Effector memory CD8-positive, alpha-beta T cell (primary cell): ENCODE data around the gene HDC.

Experiments used
- ATAC-seq: fragments of 150-1000 bp; cut with Tn5 transposase; replicated peaks from 2 replicates; pipeline ENCODE4 v1.10.0; 2021; ENCODE audit warnings: mild to moderate bottlenecking, moderate library complexity
- DNase-seq, 3 experiments: peaks; one replicate each; pipeline ENCODE4 v3.0.0; 2021
- H3K27ac Mint-ChIP-seq, 2 donors: one replicate each; pipeline ENCODE4 v1.8.0; 2022; ENCODE audit warnings: mild to moderate bottlenecking in 2 of 2, mixed read lengths in 2 of 2, moderate library complexity in 2 of 2
- H3K27me3 Mint-ChIP-seq, 2 donors: one replicate each; pipeline ENCODE4 v1.8.0; 2022; ENCODE audit warnings: mixed read lengths in 2 of 2
- H3K36me3 Mint-ChIP-seq: one replicate; pipeline ENCODE4 v1.8.0; 2022; ENCODE audit warnings: mild to moderate bottlenecking, moderate library complexity, mixed read lengths; ENCODE audit not compliant: insufficient read depth
- H3K4me1 Mint-ChIP-seq, 2 donors: one replicate each; pipeline ENCODE4 v1.8.0; 2022; ENCODE audit warnings: low read depth in 2 of 2, mixed read lengths in 2 of 2
- H3K4me3 Mint-ChIP-seq, 2 donors: one replicate each; pipeline ENCODE4 v1.8.0; 2022; ENCODE audit warnings: mild to moderate bottlenecking in 2 of 2, mixed read lengths in 2 of 2, moderate library complexity in 2 of 2
- H3K9me3 Mint-ChIP-seq, 2 donors: one replicate each; pipeline ENCODE4 v1.8.0; 2022; ENCODE audit warnings: mixed read lengths in 2 of 2
- total RNA-seq, 9 experiments: gene quantifications; one replicate each; lab custom pipeline; 2026; lab: John Stamatoyannopoulos, UW

Gene HDC
- total RNA-seq = 0 to 0.72 (median 0.06) reads per million in 9 experiments

DNA sequence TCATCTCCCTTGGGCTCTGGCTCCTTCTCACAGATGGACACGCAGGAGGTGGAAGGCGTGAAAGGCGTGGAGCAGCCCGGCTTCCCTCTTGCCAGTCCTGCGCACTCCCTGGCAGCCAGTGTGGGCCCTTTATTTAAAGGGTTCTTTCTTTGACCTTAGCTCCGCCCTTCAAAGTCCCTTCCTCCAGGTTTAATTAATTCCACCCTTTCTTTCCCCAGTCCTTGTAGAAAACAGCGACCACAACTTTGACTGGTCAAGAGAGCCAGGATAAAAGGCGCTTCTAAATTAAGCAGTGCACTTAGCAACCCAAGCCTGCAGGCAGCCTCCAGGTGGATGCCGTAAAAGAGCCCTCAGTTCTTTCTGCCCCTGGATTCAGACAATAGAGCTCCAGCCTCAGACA, at the start of gene HDC:
Gene HDC (minus strand): TSS at position 107 of the 400 bp plus-strand sequence. CDS start 103 bp downstream, at position 4.
- peaks cover 10% of the 10 kb centered on the region for H3K36me3 Mint-ChIP-seq
- no peaks in the 10 kb centered on the region for H3K27me3 Mint-ChIP-seq
- DNase-seq = no peak
- H3K9me3 Mint-ChIP-seq = no peaks in the 10 kb centered on the region
- no peak for ATAC-seq
- peaks cover 24 to 26% of the 10 kb centered on the region in 2 donors for H3K4me1 Mint-ChIP-seq
- no peak within 1 kb of the TSS for H3K4me3 Mint-ChIP-seq
- H3K27ac Mint-ChIP-seq = peak within 1 kb of the TSS in 1 of 2 donors; percentile 87

DNA sequence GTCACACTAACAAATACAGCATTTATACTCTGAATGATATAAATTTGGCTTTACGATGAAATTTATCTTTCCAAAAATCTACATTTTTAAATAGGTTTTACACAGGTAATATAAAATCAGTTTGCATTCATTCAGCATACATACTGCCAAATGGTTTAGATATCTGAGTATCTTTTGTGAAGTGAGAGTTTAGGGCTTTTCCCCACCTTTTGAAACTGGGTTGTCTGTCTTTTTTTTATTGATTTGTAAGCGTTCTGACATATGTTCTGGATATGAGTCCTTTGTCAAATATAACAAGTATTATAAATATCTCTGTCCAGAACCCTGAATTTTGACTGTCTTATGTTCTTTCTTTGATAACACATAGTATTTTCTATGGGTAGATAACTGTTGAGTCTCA, 47.1 kb upstream of the HDC start:
- Mint-ChIP-seq H3K4me1 (peaks cover 0 to 4% of the 10 kb centered on the region in 2 donors), H3K27me3 (no peaks in the 10 kb centered on the region), H3K9me3 (no peaks in the 10 kb centered on the region), H3K36me3 (peaks cover 7% of the 10 kb centered on the region), H3K4me3 (no peak overlapping the region), H3K27ac (peak overlapping the region in 1 of 2 donors; percentile 29)
- DNase-seq = no peak
- no peak for ATAC-seq

- H3K9me3 Mint-ChIP-seq = no peaks in the 10 kb centered on the region
- H3K27ac Mint-ChIP-seq = no peak overlapping the region
- H3K36me3 Mint-ChIP-seq = peaks cover 38% of the 10 kb centered on the region
- no peaks in the 10 kb centered on the region for H3K27me3 Mint-ChIP-seq
- no peak for DNase-seq
- no peak for ATAC-seq
- no peak overlapping the region for H3K4me3 Mint-ChIP-seq
- peaks cover 0 to 4% of the 10 kb centered on the region in 2 donors for H3K4me1 Mint-ChIP-seq
Measured at GRCh38 chr15:50307799-50308198, 42.3 kb upstream of the HDC start.

- H3K36me3 Mint-ChIP-seq = peaks cover 59% of the 10 kb centered on the region
- H3K27ac Mint-ChIP-seq = no peak overlapping the region
- no peak for DNase-seq
- no peaks in the 10 kb centered on the region for H3K4me1 Mint-ChIP-seq
- H3K27me3 Mint-ChIP-seq = no peaks in the 10 kb centered on the region
- ATAC-seq = no peak
- H3K4me3 Mint-ChIP-seq = no peak overlapping the region
- no peaks in the 10 kb centered on the region for H3K9me3 Mint-ChIP-seq
Measured at GRCh38 chr15:50304836-50305235, 39.3 kb upstream of the HDC start.

- Mint-ChIP-seq H3K27me3 (no peaks in the 10 kb centered on the region), H3K9me3 (no peaks in the 10 kb centered on the region), H3K4me3 (no peak overlapping the region), H3K36me3 (peaks cover 70% of the 10 kb centered on the region), H3K4me1 (no peaks in the 10 kb centered on the region), H3K27ac (peak overlapping the region; percentile 46)
- DNase-seq (no peak), ATAC-seq (no peak)
Measured at GRCh38 chr15:50302581-50302980, 37.1 kb upstream of the HDC start.

GRCh38 chr15:50298340-50298739, 32.8 kb upstream of the HDC start:
- Mint-ChIP-seq H3K27me3 (no peaks in the 10 kb centered on the region), H3K4me3 (no peak overlapping the region), H3K36me3 (peaks cover 56% of the 10 kb centered on the region), H3K4me1 (no peaks in the 10 kb centered on the region), H3K27ac (no peak overlapping the region), H3K9me3 (no peaks in the 10 kb centered on the region)
- no peak for DNase-seq
- ATAC-seq = no peak

DNA sequence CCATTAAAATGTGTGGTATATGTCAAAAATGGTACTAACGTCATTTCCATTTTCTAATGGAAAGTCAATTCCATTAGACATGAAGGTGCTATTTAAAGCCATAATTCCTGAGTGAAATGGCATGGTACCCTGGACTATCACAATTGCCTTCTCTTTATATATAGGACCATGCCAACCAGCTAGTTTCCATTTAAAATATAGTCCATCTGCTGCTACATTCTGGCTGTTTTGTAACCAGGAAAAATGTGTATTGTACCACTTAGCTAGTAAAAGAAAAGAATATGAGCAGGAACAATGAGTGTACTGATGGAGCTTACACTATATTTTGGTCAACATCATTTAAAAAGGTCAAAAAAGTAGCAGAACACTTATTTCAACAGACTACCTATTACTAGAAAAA, 30.4 kb upstream of the HDC start:
- Mint-ChIP-seq H3K36me3 (peaks cover 41% of the 10 kb centered on the region), H3K4me3 (no peak overlapping the region), H3K27me3 (no peaks in the 10 kb centered on the region), H3K9me3 (no peaks in the 10 kb centered on the region), H3K4me1 (no peaks in the 10 kb centered on the region), H3K27ac (no peak overlapping the region)
- DNase-seq = no peak
- ATAC-seq = no peak

DNA sequence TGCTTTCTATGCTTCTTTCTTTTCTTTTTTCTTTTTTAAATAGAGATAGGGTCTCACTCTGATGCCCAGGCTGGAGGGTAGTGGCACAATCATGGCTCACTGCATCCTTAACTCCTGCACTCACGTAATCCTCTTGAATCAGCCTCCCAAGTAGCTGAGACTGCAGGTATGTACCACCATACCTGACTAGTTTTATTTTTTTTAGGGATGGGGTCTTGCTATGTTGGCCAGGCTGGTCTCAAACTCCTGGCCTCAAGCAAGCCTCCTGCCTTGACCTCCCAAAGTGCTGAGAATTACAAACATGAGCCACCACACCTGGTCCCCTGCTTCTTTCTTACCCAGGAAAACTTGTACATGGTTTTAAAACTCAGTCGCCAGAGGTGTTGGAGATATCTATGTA, 24.2 kb upstream of the HDC start:
- no peak for DNase-seq
- no peaks in the 10 kb centered on the region for H3K4me1 Mint-ChIP-seq
- no peaks in the 10 kb centered on the region for H3K27me3 Mint-ChIP-seq
- H3K4me3 Mint-ChIP-seq = no peak overlapping the region
- no peak for ATAC-seq
- no peaks in the 10 kb centered on the region for H3K9me3 Mint-ChIP-seq
- H3K27ac Mint-ChIP-seq = no peak overlapping the region
- H3K36me3 Mint-ChIP-seq = peaks cover 13% of the 10 kb centered on the region

GRCh38 chr15:50287324-50288116, 22.0 kb upstream of the HDC start:
- Mint-ChIP-seq H3K4me1 (no peaks in the 10 kb centered on the region), H3K36me3 (peaks cover 15% of the 10 kb centered on the region), H3K9me3 (no peaks in the 10 kb centered on the region), H3K27me3 (no peaks in the 10 kb centered on the region), H3K27ac (peak overlapping the region in 1 of 2 donors; percentile 18), H3K4me3 (no peak overlapping the region)
- no peak for DNase-seq
- no peak for ATAC-seq

DNA sequence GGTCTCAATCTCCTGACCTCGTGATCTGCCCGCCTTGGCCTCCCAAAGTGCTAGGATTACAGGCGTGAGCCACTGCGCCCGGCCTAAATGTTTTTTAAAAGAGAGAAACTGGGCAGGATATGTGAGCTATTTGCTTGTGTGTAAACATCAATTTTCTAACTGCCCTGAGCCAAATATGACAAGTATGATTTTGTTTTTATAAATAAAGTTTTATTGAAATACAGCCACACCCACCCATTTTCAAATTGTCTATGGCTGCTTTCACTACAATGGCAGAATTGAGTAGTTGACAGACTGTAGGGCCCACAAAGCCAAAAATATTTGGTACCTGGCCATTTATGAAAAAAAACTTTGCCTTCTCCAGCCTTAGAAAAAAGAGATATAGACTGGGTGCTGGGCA, 15.9 kb upstream of the HDC start:
- no peaks in the 10 kb centered on the region for H3K9me3 Mint-ChIP-seq
- no peak overlapping the region for H3K4me3 Mint-ChIP-seq
- no peak overlapping the region for H3K27ac Mint-ChIP-seq
- H3K27me3 Mint-ChIP-seq = no peaks in the 10 kb centered on the region
- no peaks in the 10 kb centered on the region for H3K4me1 Mint-ChIP-seq
- no peak for ATAC-seq
- H3K36me3 Mint-ChIP-seq = peaks cover 16% of the 10 kb centered on the region
- no peak for DNase-seq

GRCh38 chr15:50280271-50280670, 14.7 kb upstream of the HDC start:
- Mint-ChIP-seq H3K27ac (no peak overlapping the region), H3K36me3 (peaks cover 12% of the 10 kb centered on the region), H3K4me3 (no peak overlapping the region), H3K4me1 (no peaks in the 10 kb centered on the region), H3K9me3 (no peaks in the 10 kb centered on the region), H3K27me3 (no peaks in the 10 kb centered on the region)
- ATAC-seq (no peak), DNase-seq (no peak)

DNA sequence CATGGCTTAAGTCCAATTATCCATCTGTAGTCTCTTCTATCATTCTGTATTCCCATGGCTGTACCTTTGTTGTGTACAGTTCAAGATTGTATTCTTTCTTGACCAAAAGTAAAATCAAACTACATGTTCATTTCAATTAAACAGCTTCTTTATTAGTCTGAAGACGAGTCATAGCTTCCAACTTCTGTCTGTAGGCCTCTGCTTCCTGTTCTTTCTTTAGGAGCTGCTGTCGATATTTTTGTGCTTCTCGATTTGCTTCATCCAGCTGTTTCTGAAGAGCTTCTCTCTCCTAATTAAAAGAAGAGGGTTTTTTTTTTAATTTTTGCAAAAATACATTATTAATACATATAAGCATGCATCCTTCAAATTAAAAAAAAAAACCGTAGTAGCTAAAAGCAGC, 13.0 kb upstream of the HDC start:
- no peak for DNase-seq
- peak overlapping the region in 1 of 2 donors; percentile 41 for H3K27ac Mint-ChIP-seq
- H3K36me3 Mint-ChIP-seq = peaks cover 12% of the 10 kb centered on the region
- no peaks in the 10 kb centered on the region for H3K27me3 Mint-ChIP-seq
- H3K4me3 Mint-ChIP-seq = no peak overlapping the region
- no peaks in the 10 kb centered on the region for H3K4me1 Mint-ChIP-seq
- ATAC-seq = no peak
- H3K9me3 Mint-ChIP-seq = no peaks in the 10 kb centered on the region

GRCh38 chr15:50277370-50277769, 11.8 kb upstream of the HDC start:
- H3K9me3 Mint-ChIP-seq = no peaks in the 10 kb centered on the region
- H3K4me3 Mint-ChIP-seq = no peak overlapping the region
- peaks cover 9% of the 10 kb centered on the region for H3K36me3 Mint-ChIP-seq
- DNase-seq (no peak), ATAC-seq (no peak)
- H3K27ac Mint-ChIP-seq = peak overlapping the region in 1 of 2 donors; percentile 55
- H3K4me1 Mint-ChIP-seq = no peaks in the 10 kb centered on the region
- H3K27me3 Mint-ChIP-seq = no peaks in the 10 kb centered on the region

GRCh38 chr15:50275908-50276307, 10.4 kb upstream of the HDC start:
- ATAC-seq (no peak), DNase-seq (no peak)
- H3K27me3 Mint-ChIP-seq = no peaks in the 10 kb centered on the region
- H3K9me3 Mint-ChIP-seq = no peaks in the 10 kb centered on the region
- H3K4me1 Mint-ChIP-seq = no peaks in the 10 kb centered on the region
- H3K4me3 Mint-ChIP-seq = no peak overlapping the region
- no peak overlapping the region for H3K27ac Mint-ChIP-seq
- peaks cover 9% of the 10 kb centered on the region for H3K36me3 Mint-ChIP-seq
